Esophagus squamous epithelium (tissue), 5 donors: Measurements from ENCODE around the gene SOX12. TPM values are rescaled to one million over a fixed set of nuclear protein-coding genes. Genes with fewer than 3 reads are reported as not detected.

Experiments
- DNase-seq: peaks from one replicate; lab custom pipeline; 2025; lab: John Stamatoyannopoulos, UW
- H3K27ac ChIP-seq, 4 donors: fragments of 200-600 bp; sonication (generic); one replicate each; pipeline ENCODE4 v1.5.1; 2016 to 2019; ENCODE audit warnings: mild to moderate bottlenecking in 1 of 4
- H3K27me3 ChIP-seq, 4 donors: fragments of 200-600 bp; sonication (generic); 1 replicate in 3 of 4; 2 replicates in 1 of 4; pipeline versions ENCODE4 v1.5.1 to v1.6.0; 2017 to 2021; ENCODE audit warnings: antibody characterized with exemption in 1 of 4
- H3K36me3 ChIP-seq, 3 donors: fragments of 200-600 bp; sonication (generic); one replicate each; pipeline ENCODE4 v1.5.1; 2016 to 2019
- H3K4me1 ChIP-seq, 3 donors: fragments of 200-600 bp; sonication (generic); one replicate each; pipeline ENCODE4 v1.5.1; 2017 to 2019
- H3K4me3 ChIP-seq, 4 donors: fragments of 200-600 bp; sonication (generic); 1 replicate in 3 of 4; 2 replicates in 1 of 4; pipeline ENCODE4 v1.5.1; 2016 to 2019; ENCODE audit warnings: mild to moderate bottlenecking in 2 of 4, moderate library complexity in 1 of 4
- H3K9me3 ChIP-seq, 3 donors: fragments of 200-600 bp; sonication (generic); one replicate each; pipeline ENCODE4 v1.5.1; 2016 to 2019
- POLR2A ChIP-seq, 4 donors: fragments of 450-650 bp; IDR thresholded peaks; one replicate each; pipeline ENCODE4 v1.6.1; 2017; ENCODE audit warnings: antibody characterized with exemption in 4 of 4, mild to moderate bottlenecking in 4 of 4, moderate library complexity in 3 of 4
- WGBS, 2 donors: methylation state at CpG; one replicate each; pipeline ENCODE4 v1.1.5; 2018; 5-methylcytosine and 5-hydroxymethylcytosine counted together
- intact Hi-C: fragments of 100-400 bp; cut with DNase I; formaldehyde crosslinking; loops from one replicate; pipeline ENCODE4 v1.15.0; 2022
- total RNA-seq, 4 donors: library from RNA; depleted of rRNA; stranded (reverse); fragments of >200 nt; gene quantifications; one replicate each; pipeline ENCODE4 v1.1.0, GENCODE V29; 2016
- TF ChIP-seq, protein P1 (sequence below), 6 experiments: fragments of 450-650 bp in 4 of 6; fragments of 200-600 bp in 2 of 6; sonication (generic) in 2 of 6; IDR thresholded peaks; one replicate each; pipeline ENCODE4 v1.5.1; 2016 to 2019; ENCODE audit warnings: antibody characterized with exemption in 6 of 6, mild to moderate bottlenecking in 4 of 6, moderate library complexity in 4 of 6
- donor health status: DM: yes; HTN: yes; CAD: no.

SOX12 gene
- total RNA-seq, 4 donors from 2014 or later: 2.1 to 3.8 (median 3.3) TPM

DNA sequence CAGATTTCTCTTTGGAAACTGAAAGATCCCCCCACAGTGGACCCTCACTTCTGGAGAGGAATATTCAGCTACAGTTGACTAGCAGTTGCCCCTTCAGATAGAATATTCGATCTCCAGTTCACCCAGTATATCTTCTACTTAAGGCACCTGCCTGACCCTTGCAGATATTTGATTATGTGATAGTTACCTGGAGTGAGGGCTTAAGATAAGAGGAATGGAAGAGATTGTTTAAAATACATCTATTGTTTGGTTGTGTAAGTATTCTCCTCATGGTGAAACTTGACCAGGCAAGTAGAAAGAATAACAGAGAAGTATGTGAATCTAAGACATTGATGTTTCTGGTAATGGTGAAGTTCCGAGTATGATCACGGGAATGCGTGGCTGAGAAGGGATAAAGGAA lies 29.5 kb upstream of the SOX12 start:
- DNase-seq: no peak
- H3K4me1 ChIP-seq: peaks cover 23 to 47% (median 26%) of the 10 kb centered on the region in 3 donors
- no peaks in the 10 kb centered on the region for H3K36me3 ChIP-seq
- H3K9me3 ChIP-seq: no peaks in the 10 kb centered on the region
- no peak overlapping the region for H3K27ac ChIP-seq
- TF ChIP-seq, protein P1, sequence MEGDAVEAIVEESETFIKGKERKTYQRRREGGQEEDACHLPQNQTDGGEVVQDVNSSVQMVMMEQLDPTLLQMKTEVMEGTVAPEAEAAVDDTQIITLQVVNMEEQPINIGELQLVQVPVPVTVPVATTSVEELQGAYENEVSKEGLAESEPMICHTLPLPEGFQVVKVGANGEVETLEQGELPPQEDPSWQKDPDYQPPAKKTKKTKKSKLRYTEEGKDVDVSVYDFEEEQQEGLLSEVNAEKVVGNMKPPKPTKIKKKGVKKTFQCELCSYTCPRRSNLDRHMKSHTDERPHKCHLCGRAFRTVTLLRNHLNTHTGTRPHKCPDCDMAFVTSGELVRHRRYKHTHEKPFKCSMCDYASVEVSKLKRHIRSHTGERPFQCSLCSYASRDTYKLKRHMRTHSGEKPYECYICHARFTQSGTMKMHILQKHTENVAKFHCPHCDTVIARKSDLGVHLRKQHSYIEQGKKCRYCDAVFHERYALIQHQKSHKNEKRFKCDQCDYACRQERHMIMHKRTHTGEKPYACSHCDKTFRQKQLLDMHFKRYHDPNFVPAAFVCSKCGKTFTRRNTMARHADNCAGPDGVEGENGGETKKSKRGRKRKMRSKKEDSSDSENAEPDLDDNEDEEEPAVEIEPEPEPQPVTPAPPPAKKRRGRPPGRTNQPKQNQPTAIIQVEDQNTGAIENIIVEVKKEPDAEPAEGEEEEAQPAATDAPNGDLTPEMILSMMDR (IDR thresholded peaks at IDR 0.05): no peak
- TF ChIP-seq POLR2A (IDR thresholded peaks at IDR 0.05): no peak
- WGBS, 2 donors: 56 to 64% methylated on average over 4 of the region's 4 CpGs
- intact Hi-C loops: no loop called here
- no peaks in the 10 kb centered on the region for H3K27me3 ChIP-seq
- no peak overlapping the region for H3K4me3 ChIP-seq

DNA sequence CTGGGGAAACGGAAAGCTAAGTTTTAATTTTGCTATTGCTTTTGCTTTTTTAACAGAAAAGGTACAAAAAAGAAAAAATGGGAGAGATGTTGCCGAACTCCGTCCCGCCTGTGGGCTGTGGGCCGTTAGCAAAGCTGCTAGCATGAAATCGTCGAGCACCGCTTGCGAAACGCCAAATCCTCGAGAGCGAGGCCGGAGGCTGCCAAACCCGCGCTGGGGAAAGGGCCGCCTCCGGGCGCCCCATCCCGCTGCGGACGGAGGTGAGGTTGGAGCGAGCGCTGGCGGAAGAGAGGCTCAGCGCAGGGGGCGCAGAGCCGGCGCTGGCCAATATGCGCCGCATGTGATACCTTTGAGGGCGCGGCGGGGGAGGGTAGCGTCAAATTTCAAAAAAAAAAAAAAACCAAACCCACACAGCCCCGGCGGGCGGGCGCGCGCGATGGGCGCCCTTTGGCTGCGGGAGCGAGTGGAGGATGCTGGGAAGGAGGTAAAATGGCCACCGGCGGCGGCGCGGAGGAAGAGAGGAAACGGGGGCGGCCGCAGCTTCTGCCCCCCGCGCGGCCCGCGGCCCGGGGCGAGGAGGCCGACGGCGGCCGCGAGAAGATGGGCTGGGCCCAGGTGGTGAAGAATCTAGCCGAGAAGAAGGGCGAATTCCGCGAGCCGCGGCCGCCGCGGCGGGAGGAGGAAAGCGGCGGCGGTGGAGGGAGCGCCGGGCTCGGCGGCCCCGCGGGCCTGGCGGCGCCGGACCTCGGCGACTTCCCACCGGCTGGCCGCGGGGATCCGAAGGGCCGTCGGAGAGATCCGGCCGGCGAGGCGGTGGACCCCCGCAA lies 28.0 kb upstream of the SOX12 start, which contains the start of gene ZCCHC3:
Gene ZCCHC3 (plus strand): TSS at position 473 of the 827 bp plus-strand sequence. CDS start 17 bp downstream, at position 490.
- peak within 1 kb of the TSS; percentile 79 to 98 (median 86) for H3K4me3 ChIP-seq
- TF ChIP-seq POLR2A (IDR thresholded peaks at IDR 0.05): peak in 3 of 4 donors; percentile 4 to 74 (median 39)
- TF ChIP-seq, protein P1 (IDR thresholded peaks at IDR 0.05): no peak
- peak within 1 kb of the TSS; percentile 95 to 99 (median 96) for H3K27ac ChIP-seq
- H3K36me3 ChIP-seq: no peaks in the 10 kb centered on the region
- peaks cover 32 to 52% (median 33%) of the 10 kb centered on the region in 3 donors for H3K4me1 ChIP-seq
- intact Hi-C loops: no loop called here
- H3K9me3 ChIP-seq: no peaks in the 10 kb centered on the region
- no peaks in the 10 kb centered on the region for H3K27me3 ChIP-seq
- peak; percentile 46 for DNase-seq
- 1% methylated on average over 28 to 78 of the region's 99 CpGs for WGBS, 2 donors

DNA sequence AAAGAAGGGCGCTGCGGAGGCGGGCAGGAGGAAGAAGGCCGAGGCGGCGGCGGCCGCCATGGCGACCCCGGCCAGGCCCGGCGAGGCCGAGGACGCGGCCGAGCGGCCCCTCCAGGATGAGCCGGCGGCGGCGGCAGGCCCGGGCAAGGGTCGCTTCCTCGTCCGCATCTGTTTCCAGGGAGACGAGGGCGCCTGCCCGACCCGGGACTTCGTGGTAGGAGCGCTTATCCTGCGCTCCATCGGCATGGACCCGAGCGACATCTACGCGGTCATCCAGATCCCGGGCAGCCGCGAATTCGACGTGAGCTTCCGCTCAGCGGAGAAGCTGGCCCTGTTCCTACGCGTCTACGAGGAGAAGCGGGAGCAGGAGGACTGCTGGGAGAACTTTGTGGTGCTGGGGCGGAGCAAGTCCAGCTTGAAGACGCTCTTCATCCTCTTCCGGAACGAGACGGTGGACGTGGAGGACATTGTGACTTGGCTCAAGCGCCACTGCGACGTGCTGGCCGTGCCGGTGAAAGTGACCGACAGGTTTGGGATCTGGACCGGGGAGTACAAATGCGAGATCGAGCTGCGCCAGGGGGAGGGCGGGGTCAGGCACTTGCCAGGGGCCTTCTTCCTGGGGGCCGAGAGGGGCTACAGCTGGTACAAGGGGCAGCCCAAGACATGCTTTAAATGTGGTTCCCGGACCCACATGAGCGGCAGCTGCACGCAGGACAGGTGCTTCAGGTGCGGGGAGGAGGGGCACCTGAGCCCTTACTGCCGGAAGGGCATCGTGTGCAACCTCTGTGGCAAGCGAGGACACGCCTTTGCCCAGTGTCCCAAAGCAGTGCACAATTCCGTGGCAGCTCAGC lies 27.2 kb upstream of the SOX12 start:
- Histone ChIP-seq H3K36me3 (no peaks in the 10 kb centered on the region), H3K9me3 (no peaks in the 10 kb centered on the region), H3K27me3 (no peaks in the 10 kb centered on the region), H3K27ac (peak overlapping the region; percentile 95 to 99 (median 96)), H3K4me3 (peak overlapping the region; percentile 79 to 98 (median 86)), H3K4me1 (peaks cover 32 to 52% (median 33%) of the 10 kb centered on the region in 3 donors)
- intact Hi-C loops: no loop called here
- WGBS, 2 donors: 0% methylated on average over 15 to 21 of the region's 75 CpGs
- TF ChIP-seq POLR2A (IDR thresholded peaks at IDR 0.05): peak in 2 of 4 donors; percentile 36 to 50
- TF ChIP-seq, protein P1 (IDR thresholded peaks at IDR 0.05): no peak
- no peak for DNase-seq

DNA sequence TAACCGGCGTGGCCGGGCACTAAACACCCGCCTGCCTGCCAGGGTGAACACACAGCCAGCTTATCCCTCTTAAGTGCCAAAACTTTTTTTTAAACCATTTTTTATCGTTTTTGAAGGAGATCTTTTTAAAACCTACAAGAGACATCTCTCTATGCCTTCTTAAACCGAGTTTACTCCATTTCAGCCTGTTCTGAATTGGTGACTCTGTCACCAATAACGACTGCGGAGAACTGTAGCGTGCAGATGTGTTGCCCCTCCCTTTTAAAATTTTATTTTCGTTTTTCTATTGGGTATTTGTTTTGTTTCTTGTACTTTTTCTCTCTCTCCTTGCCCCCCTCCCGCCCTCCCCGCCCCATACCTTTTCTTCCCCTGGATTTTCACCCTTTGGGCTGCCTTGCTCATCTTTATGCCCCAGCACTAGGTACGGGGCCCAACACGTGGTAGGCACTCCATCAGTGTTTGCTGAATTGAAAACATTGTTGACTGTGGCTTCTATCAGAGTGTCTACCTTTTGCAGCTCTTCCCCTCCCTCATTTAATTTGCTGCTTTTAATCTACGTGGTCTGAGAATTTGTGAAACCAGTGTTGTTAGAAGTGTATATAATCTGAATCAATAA lies 26.5 kb upstream of the SOX12 start:
- H3K4me3 ChIP-seq: peak overlapping the region; percentile 79 to 98 (median 86)
- no peak for TF ChIP-seq POLR2A (IDR thresholded peaks at IDR 0.05)
- TF ChIP-seq, protein P1 (IDR thresholded peaks at IDR 0.05): no peak
- no peaks in the 10 kb centered on the region for H3K27me3 ChIP-seq
- H3K27ac ChIP-seq: peak overlapping the region; percentile 95 to 99 (median 96)
- 3 to 4% methylated on average over 15 of the region's 15 CpGs for WGBS, 2 donors
- no peak for DNase-seq
- H3K9me3 ChIP-seq: no peaks in the 10 kb centered on the region
- intact Hi-C loops: no loop called here
- H3K4me1 ChIP-seq: peaks cover 32 to 52% (median 33%) of the 10 kb centered on the region in 3 donors
- H3K36me3 ChIP-seq: no peaks in the 10 kb centered on the region
